DMS53 treated with DMSO at 0.1 percent for 48 hours (cell line): ENCODE data around the gene MTX3.

Experiments used
- DNase-seq: peaks from one replicate; lab custom pipeline; 2025; ENCODE audit not compliant: unreplicated experiment; lab: John Stamatoyannopoulos, UW

MTX3 gene

GRCh38 chr5:79990598-79991507 is at the start of gene MTX3:
Gene MTX3, minus strand, starts transcription at chr5:79991262. Its CDS starts 24 bp downstream, at chr5:79991238.
- DNase-seq: peak; percentile 65

- DNase-seq: no peak
These were observed 48.6 kb upstream of the MTX3 start for GRCh38 chr5:80039650-80040049.

DNA sequence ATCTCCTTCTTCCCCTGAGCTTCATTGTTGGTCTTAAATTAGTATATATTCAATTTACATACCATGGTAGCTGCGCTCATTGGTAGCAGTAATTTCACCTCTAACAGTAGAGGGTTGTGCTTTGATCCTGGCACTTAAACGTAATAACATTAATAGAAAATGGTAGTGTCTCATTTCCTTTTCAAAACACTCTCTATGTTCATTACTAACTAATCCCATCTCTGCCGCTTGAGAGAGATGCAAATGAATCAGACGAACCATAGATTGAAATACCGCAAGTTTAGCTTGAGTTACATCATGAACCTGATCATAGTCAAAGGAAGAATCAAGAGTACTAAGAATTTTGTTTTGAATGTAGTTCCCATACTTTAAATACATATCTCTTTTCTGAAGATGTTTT is 46.3 kb upstream of the MTX3 start:
- DNase-seq: no peak

DNA sequence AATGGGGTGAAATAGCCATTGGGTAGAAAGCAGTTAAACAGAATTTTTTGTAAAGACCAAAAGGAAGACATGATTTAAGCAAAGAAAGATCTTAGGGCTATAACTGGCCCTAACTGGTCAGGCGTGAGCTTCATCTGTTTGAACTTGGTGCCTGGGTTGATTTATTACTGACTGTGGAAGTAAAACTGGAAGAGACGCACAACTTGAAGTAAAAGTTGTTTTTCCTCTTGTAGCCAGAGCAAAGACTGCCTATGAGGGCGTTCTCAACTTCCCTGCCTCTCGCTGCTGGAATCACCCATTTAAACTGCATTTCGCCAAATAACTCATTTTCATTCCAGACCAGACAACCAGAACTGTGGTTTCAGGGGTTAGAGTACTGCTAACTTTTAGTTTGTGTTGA is 45.6 kb upstream of the MTX3 start:
- no peak for DNase-seq

- no peak for DNase-seq
These were observed 44.8 kb upstream of the MTX3 start for GRCh38 chr5:80035839-80036238.

- DNase-seq: no peak
These were observed 44.1 kb upstream of the MTX3 start, which contains the start of gene THBS4 for GRCh38 chr5:80034962-80035821. Gene THBS4, plus strand, starts transcription at chr5:80035348. Its CDS starts 190 bp downstream, at chr5:80035538.

- DNase-seq: no peak
These were observed 43.5 kb upstream of the MTX3 start for GRCh38 chr5:80034559-80034958.

DNA sequence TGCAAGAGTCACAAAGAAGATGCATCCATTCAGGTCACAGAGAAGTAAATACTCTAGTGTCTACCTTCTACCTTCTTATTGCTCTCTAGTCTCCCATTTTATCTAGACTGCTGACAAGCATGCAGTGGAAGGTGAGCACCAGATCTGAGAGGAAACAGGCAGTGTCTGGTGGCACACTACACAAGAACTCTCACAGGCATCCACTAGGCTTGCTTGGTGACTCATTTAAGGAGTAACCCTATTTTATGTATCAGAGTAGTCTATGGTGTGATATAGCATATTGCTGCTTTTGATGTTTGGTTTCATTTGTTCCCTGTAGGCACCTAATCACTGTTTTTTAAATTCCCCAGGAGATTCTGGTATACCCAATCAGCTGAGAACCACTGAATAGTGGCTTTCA is 42.5 kb upstream of the MTX3 start:
- no peak for DNase-seq

DNA sequence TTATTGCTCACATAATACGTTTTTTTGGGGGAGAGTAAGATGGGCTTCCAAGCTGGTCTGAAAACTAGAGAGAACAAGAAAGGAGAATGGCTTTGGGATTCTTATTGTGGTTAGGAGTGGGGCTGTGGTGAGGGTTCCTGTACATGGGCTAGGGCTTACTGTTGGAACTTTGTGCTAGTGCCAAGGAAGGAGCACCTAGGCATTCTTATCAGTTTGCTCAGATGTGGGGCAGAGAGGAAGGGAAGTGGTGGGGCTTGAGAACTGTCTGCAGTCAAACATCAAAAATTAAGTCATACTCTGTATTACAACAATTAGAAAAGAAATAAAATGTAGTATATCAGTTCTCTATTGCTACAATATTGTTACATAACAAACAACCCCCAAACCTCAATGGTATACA is 40.0 kb upstream of the MTX3 start:
- no peak for DNase-seq

- DNase-seq: no peak
These were observed 35.8 kb upstream of the MTX3 start for GRCh38 chr5:80026841-80027240.

DNA sequence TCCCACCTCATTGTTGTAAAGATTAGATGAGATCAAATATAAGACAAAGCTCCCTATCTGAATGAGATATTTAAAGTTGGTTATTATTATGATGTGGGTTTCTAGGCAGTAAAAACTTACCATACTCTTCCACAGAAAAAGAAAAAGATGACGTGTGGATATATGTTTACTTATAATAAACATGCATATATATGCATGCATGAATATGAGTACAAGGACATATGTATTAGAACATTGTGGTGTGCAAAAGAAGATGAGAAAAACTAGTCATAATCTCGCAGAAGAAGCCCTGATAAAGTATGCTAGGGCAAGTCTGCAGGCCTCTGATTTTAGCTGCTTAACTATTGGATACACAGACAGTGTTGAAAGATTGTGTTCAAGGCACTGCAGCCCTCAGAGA is 34.0 kb upstream of the MTX3 start:
- DNase-seq: no peak

DNA sequence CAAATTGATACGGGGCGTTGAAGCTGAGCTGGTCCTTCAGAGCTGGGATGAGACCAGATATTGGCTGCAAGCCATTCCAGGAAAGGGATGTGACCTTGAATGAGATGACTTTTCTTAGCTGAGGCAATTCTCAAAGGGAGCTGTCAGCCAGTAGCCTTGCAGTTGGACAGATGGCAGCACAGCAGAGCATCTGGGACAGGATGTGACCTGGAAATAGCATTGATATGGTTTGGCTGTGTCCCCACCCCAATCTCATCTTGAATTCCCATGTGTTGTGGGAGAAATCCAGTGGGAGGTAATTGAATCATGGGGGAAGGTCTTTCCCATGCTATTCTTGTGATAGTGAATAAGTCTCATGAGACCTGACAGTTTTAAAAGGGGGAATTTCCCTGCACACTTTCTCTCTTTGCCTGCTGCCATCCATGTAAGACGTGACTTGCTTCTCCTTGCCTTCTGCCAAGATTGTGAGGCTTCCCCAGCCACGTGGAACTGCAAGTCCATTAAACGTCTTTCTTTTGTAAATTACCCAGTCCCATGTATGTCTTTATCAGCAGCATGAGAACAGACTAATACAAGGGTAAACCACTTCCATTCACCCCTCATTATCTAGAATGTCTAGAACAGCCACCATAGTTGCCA is 19.8 kb upstream of the MTX3 start:
- no peak for DNase-seq

DNA sequence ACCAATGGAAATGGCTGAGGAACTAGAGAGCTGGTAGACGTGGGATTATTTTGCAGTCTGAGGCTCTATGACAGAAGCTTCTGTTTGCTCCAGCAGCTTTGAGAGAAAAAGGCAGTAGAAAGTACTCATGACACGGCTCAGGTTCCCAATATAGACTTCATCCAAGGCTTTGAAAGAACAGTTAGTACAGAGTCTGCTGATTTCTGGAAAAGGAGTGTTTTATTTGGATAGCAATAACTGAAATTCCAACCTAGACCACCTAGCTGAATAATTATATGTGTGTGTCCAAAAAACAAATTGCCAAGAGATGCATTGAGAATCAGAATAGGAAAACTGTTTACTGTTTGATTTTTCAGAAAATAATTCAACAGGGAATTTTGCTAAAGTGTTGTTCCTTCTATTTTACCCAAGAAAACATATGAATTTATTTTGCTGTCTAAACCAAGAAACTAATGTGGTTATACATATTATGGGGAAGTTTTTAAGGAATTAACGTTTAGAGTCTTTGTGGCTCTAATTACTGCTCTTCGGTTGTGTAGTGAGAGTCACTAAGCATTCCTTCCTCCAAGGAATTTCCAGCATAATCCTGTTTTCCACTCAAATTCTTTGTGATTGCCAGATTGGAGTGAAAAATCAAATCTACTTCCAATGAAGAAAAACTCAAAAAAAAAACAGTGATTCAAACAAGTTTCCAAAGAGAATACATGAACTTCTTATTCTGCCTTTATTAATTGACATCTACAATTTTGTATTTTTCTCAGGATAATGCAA is 18.1 kb upstream of the MTX3 start:
- DNase-seq: no peak

GRCh38 chr5:80002677-80003076 is 11.6 kb upstream of the MTX3 start:
- DNase-seq: no peak

GRCh38 chr5:79999722-80000121 is 8.7 kb upstream of the MTX3 start:
- DNase-seq: no peak

DNA sequence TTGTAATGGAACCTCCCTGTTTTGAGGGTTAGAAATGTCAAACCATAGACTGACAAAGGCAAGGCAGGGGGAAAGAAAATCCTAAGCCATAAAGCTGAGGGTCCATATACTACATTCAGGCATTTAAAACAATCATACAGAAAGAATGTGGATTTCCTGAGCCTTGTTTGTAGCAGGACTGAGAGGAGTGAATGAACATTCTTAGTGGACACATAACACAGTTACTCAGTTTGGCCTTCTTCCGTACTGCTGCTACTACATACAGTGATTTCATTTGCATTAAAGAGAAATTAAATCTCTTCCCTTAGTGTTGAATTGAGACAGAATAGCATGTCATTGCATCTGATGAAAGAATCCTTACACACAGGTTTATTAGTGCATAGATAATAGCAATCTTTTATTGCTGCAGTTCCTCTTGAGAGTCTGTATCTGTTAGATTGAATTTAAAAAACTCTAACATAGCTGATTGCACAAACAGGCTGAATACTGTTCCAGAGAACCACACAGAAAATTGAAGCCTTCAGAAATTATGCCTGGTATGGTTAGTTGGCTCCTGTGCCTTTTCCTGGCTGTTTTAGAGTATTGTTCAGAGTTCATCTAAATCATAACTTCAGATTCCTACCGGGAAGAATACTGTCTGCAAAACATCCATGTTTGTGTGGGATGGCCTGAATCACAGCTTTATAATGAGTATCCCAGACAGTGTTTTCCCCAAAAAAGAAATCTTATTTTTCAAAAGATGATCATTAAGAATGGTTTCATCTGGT is 2.0 kb upstream of the MTX3 start:
- DNase-seq: no peak

- DNase-seq: no peak
These were observed 861 bp downstream of the MTX3 start for GRCh38 chr5:79990205-79990597.

GRCh38 chr5:79986260-79986659 is 4.8 kb downstream of the MTX3 start:
- no peak for DNase-seq

- DNase-seq: no peak
These were observed 5.8 kb downstream of the MTX3 start for GRCh38 chr5:79985288-79985687.

- no peak for DNase-seq
These were observed 6.7 kb downstream of the MTX3 start for GRCh38 chr5:79984363-79984762.
